Ovary (tissue), 3 donors: ENCODE data around the gene ABCA6.

Experiments
- EP300 ChIP-seq: sonication (generic); formaldehyde crosslinking; IDR thresholded peaks from one replicate; pipeline ENCODE4 v1.6.1; 2017; ENCODE audit warnings: antibody characterized with exemption
- POLR2A ChIP-seq: fragments of 450-650 bp; IDR thresholded peaks from one replicate; pipeline ENCODE4 v1.6.1; 2017; ENCODE audit warnings: antibody characterized with exemption, mild to moderate bottlenecking, moderate library complexity
- TF ChIP-seq, protein P1 (sequence below), 3 donors: fragments of 450-650 bp in 2 of 3; fragments of 200-600 bp in 1 of 3; IDR thresholded peaks; one replicate each; pipeline versions ENCODE4 v1.5.1 to v1.8.0; 2016 to 2022; ENCODE audit warnings: antibody characterized with exemption in 3 of 3, mild to moderate bottlenecking in 1 of 3
- donor health status: DM: no; HTN: no; CAD: no.

DNA sequence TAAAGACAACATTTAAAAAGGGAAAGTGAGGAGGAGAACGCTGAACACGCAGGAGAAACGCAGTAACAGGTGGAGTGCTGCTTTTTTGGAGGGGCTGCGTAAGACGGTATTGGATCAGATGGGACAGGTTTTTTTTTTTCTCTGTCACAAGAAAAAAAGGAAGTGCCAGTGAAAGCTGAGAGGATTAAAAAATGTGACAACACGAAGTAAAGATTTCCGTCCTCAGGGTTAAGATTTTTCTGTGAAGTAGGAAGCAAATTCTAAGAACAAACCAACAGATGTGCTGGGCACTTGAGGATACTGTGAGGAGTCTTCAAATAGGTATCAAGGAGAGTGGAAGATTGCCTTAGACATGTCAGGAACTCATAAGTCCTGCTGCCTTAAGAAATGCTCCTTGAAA, 75.2 kb downstream of the ABCA6 start:
- TF ChIP-seq, protein P1, sequence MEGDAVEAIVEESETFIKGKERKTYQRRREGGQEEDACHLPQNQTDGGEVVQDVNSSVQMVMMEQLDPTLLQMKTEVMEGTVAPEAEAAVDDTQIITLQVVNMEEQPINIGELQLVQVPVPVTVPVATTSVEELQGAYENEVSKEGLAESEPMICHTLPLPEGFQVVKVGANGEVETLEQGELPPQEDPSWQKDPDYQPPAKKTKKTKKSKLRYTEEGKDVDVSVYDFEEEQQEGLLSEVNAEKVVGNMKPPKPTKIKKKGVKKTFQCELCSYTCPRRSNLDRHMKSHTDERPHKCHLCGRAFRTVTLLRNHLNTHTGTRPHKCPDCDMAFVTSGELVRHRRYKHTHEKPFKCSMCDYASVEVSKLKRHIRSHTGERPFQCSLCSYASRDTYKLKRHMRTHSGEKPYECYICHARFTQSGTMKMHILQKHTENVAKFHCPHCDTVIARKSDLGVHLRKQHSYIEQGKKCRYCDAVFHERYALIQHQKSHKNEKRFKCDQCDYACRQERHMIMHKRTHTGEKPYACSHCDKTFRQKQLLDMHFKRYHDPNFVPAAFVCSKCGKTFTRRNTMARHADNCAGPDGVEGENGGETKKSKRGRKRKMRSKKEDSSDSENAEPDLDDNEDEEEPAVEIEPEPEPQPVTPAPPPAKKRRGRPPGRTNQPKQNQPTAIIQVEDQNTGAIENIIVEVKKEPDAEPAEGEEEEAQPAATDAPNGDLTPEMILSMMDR (IDR thresholded peaks at IDR 0.05) = no peak
- no peak for TF ChIP-seq POLR2A
- no peak for TF ChIP-seq EP300
